Measurements from ENCODE around the gene DEPDC4.

DNA sequence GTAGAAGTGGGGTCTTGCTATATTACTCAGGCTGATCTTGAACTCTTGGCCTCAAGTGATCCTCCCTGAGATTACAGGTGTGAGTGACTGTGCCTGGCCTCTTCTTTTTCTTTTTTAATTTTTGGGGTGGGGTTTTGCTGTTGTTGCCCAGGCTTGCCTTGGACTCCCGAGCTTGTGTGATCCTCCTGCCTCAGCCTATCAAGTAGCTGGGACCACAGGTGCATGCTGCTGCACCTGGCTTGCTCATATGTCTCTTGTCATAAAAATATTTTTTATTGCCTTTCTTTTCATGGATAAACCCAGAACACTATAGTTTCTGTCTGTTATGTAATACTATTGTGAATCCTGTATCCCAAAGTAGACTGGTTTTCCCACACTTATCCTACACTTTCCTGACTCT lies 26.1 kb upstream of the DEPDC4 start:
- TF ChIP-seq, protein P1, sequence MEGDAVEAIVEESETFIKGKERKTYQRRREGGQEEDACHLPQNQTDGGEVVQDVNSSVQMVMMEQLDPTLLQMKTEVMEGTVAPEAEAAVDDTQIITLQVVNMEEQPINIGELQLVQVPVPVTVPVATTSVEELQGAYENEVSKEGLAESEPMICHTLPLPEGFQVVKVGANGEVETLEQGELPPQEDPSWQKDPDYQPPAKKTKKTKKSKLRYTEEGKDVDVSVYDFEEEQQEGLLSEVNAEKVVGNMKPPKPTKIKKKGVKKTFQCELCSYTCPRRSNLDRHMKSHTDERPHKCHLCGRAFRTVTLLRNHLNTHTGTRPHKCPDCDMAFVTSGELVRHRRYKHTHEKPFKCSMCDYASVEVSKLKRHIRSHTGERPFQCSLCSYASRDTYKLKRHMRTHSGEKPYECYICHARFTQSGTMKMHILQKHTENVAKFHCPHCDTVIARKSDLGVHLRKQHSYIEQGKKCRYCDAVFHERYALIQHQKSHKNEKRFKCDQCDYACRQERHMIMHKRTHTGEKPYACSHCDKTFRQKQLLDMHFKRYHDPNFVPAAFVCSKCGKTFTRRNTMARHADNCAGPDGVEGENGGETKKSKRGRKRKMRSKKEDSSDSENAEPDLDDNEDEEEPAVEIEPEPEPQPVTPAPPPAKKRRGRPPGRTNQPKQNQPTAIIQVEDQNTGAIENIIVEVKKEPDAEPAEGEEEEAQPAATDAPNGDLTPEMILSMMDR (conservative IDR thresholded peaks at IDR 0.05 in 1 of 2, IDR thresholded peaks at IDR 0.05 in 1 of 2; ENCODE audit: extremely low read depth in 1 of 2, insufficient read depth in 1 of 2, low read depth in 1 of 2, low read length in 2 of 2): no peak
- no peak for TF ChIP-seq EZH2 (IDR thresholded peaks at IDR 0.05; ENCODE audit: borderline replicate concordance, low read length)
